HepG2 (cell line): ENCODE data around the gene SPRR2G. TPM values are rescaled to one million over a fixed set of nuclear protein-coding genes. Genes with fewer than 3 reads are reported as not detected.
"Not testable (repeated sequence)": the region's sequence is repeated elsewhere in the genome, so short reads cannot be mapped to it uniquely, and the experiment has no call there.

Experiments
- ATAC-seq: fragments of 200-7000 bp; cut with Tn5 transposase; 3 replicates; pipeline ENCODE4 v1.9.1; 2020; ENCODE audit warnings: mild to moderate bottlenecking, moderate library complexity
- BruUV-seq: library from RNA; stranded (reverse); fragments of 400-500 nt; replicated peaks from 2 replicates; lab custom pipeline; 2021; lab: Mats Ljungman, UMichigan
- CTCF ChIA-PET: fragments of 300-600 bp; formaldehyde crosslinking; extraction: SDS; loops from one replicate; lab custom pipeline; 2021; ENCODE audit warnings: low total read pairs, inconsistent platforms, low intra/inter-chr PET ratio; lab: Yijun Ruan, JAX
- POLR2A ChIA-PET: fragments of 350-600 bp; sonication (Branson Sonifier 250); formaldehyde crosslinking; loops from one replicate; lab custom pipeline; 2020; ENCODE audit warnings: antibody characterized with exemption, inconsistent platforms; lab: Yijun Ruan, JAX
- DNase-seq: peaks from one replicate; pipeline ENCODE4 v3.0.0-alpha.2; 2015; ENCODE audit warnings: low spot score
- FAIRE-seq: peaks from 3 replicates; lab custom pipeline; 2011; peaks lifted over from hg19 to GRCh38; lab: Jason Lieb, UNC
- H2AFZ ChIP-seq: one replicate; pipeline ENCODE4 v1.6.1; 2011; ENCODE audit warnings: low read length, inconsistent platforms
- H3K27ac ChIP-seq: fragments of 300-600 bp; 3 replicates; pipeline ENCODE4 v1.8.0; 2011; ENCODE audit warnings: mixed run types, mild to moderate bottlenecking, mixed read lengths, low read length, inconsistent platforms; ENCODE audit not compliant: insufficient read depth; ENCODE audit errors: extremely low read length
- H3K27me3 ChIP-seq, 2 experiments: fragments of 200-600 bp in 1 of 2; 2 replicates in 1 of 2; 3 replicates in 1 of 2; pipeline versions ENCODE4 v1.6.0 to v1.8.0; 2011; ENCODE audit warnings: low read length in 2 of 2, mild to moderate bottlenecking in 2 of 2, moderate library complexity in 2 of 2, inconsistent platforms in 1 of 2; ENCODE audit not compliant: insufficient read depth in 2 of 2, control insufficient read depth in 1 of 2
- H3K36me3 ChIP-seq, 2 experiments: fragments of 200-600 bp in 1 of 2; replicated peaks in 1 of 2; 2 replicates in 1 of 2; 3 replicates in 1 of 2; pipeline versions ENCODE4 v1.5.1 to v1.8.0; 2011; ENCODE audit warnings: low read length in 2 of 2, inconsistent platforms in 1 of 2; ENCODE audit not compliant: insufficient read depth in 2 of 2, control insufficient read depth in 1 of 2
- H3K4me1 ChIP-seq: 2 replicates; pipeline ENCODE4 v1.5.1; 2012; ENCODE audit warnings: low read length, inconsistent platforms; ENCODE audit not compliant: insufficient read depth
- H3K4me2 ChIP-seq: 2 replicates; pipeline ENCODE4 v1.6.0; 2011; ENCODE audit warnings: low read depth, low read length, inconsistent platforms
- H3K4me3 ChIP-seq, 3 experiments: fragments of 200-600 bp in 1 of 3; sonication (generic), shearing (Covaris generic) in 1 of 3; replicated peaks in 1 of 3; 2 replicates each; pipeline ENCODE4 v1.5.1; 2011 to 2016; ENCODE audit warnings: low read length in 3 of 3, inconsistent platforms in 2 of 3, low read depth in 2 of 3, mild to moderate bottlenecking in 2 of 3, control low read depth in 1 of 3, mixed read lengths in 1 of 3; ENCODE audit not compliant: insufficient read depth in 1 of 3
- H3K79me2 ChIP-seq: one replicate; pipeline ENCODE4 v1.6.1; 2011; ENCODE audit warnings: low read length, inconsistent platforms; ENCODE audit not compliant: insufficient read depth
- H3K9ac ChIP-seq: 2 replicates; pipeline ENCODE4 v1.6.0; 2011; ENCODE audit warnings: mild to moderate bottlenecking, low read depth, low read length, inconsistent platforms; ENCODE audit not compliant: insufficient read depth
- H3K9me3 ChIP-seq: 2 replicates; pipeline ENCODE4 v1.5.1; 2012; ENCODE audit warnings: mild to moderate bottlenecking, low read length
- H4K20me1 ChIP-seq: 2 replicates; pipeline ENCODE4 v1.6.0; 2011; ENCODE audit warnings: inconsistent platforms, mild to moderate bottlenecking, low read length, moderate library complexity; ENCODE audit not compliant: insufficient read depth
- AKNA ChIP-seq: sonication (generic); formaldehyde crosslinking; IDR thresholded peaks from 2 replicates; pipeline ENCODE4 v1.4.0; 2020; ENCODE audit warnings: missing genetic modification reagents, borderline replicate concordance
- KAT8 ChIP-seq: IDR thresholded peaks from 2 replicates; pipeline ENCODE4 v1.6.1; 2016; ENCODE audit warnings: missing genetic modification reagents, missing compliant biosample characterization
- MYPOP ChIP-seq: sonication (generic); formaldehyde crosslinking; IDR thresholded peaks from 2 replicates; pipeline ENCODE4 v1.8.1; 2023; ENCODE audit warnings: mild to moderate bottlenecking, moderate library complexity, missing genetic modification reagents
- NFYB ChIP-seq: sonication (generic); formaldehyde crosslinking; IDR thresholded peaks from 2 replicates; pipeline ENCODE4 v1.4.0; 2020; ENCODE audit warnings: missing genetic modification reagents
- RAD21 ChIP-seq: fragments of 450-650 bp; formaldehyde crosslinking; IDR thresholded peaks from 2 replicates; pipeline ENCODE4 v1.5.0; 2020; ENCODE audit warnings: mild to moderate bottlenecking
- SMAD1 ChIP-seq: sonication (generic); formaldehyde crosslinking; IDR thresholded peaks from 2 replicates; pipeline ENCODE4 v1.4.0; 2020; ENCODE audit warnings: missing genetic modification reagents, low read depth, mild to moderate bottlenecking, borderline replicate concordance
- ZXDC ChIP-seq: sonication (generic); formaldehyde crosslinking; IDR thresholded peaks from 2 replicates; pipeline ENCODE4 v1.5.0; 2020; ENCODE audit warnings: mild to moderate bottlenecking, missing genetic modification reagents
- WGBS: methylation state at CpG from one replicate; pipeline ENCODE4 v1.1.6; 2017; ENCODE audit warnings: low lambda C conversion rate; 5-methylcytosine and 5-hydroxymethylcytosine counted together
- in situ Hi-C: cut with HindIII; loops from 2 replicates; pipeline ENCODE4 v1.10.0; 2017; ENCODE audit warnings: low pct_unique_long_range_greater_than_20kb; ENCODE audit not compliant: extremely low pct_ligation_motif_present
- intact Hi-C: fragments of 100-400 bp; cut with micrococcal nuclease; formaldehyde crosslinking; loops from one replicate; pipeline ENCODE4 v1.10.0; 2022; ENCODE audit not compliant: unreplicated experiment
- polyA plus RNA-seq, 8 experiments: library from polyadenylated mRNA; depleted of rRNA in 3 of 8; stranded (reverse) in 7 of 8; unstranded in 1 of 8; fragments of >200 nt; fragmentation: Illumina TruSeq in 4 of 8; extraction: Trizol in 4 of 8; gene quantifications; 2 replicates each; pipeline versions ENCODE4 v1.2.1 to v1.2.3, GENCODE V29; 2011 to 2016; ENCODE audit warnings: low read depth in 4 of 8, missing spikeins in 1 of 8, mixed read lengths in 1 of 8; ENCODE audit not compliant: insufficient read depth in 1 of 8
- total RNA-seq, 5 experiments: library from RNA; depleted of rRNA; stranded (reverse); fragments of >200 nt; fragmentation: Illumina TruSeq; extraction: Trizol; gene quantifications; 2 replicates each; pipeline ENCODE4 v1.2.3, GENCODE V29; 2016; ENCODE audit warnings: low read depth in 1 of 5
- TF ChIP-seq, protein P1 (sequence below): sonication (generic); formaldehyde crosslinking; IDR thresholded peaks from 2 replicates; pipeline ENCODE4 v1.5.1; 2020; ENCODE audit warnings: mild to moderate bottlenecking, moderate library complexity, missing genetic modification reagents

Gene SPRR2G
- total and polyA plus RNA-seq, 2 of the 13 experiments (the other 11 are each of a cell fraction or from before 2014, with no cell fraction given) = not detected

DNA sequence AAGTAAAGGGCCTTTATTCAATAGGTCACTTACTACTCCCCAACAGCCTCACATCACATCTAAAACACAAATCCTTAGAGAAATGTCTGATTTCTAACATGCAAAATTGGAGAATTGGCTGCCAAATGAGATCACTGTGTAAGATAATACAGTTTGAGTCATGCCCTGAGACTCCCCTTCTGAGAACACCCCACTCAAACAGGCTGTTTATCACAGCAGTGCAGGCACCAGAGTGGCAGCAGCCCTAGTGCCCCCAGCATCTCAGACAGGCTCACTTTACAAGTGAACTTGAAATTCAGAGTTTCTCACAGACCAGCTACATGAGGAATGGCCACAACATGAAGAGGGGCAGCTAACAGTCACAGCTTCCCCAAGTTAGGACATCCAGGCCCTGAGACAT lies 35.4 kb downstream of the SPRR2G start:
- H3K36me3 ChIP-seq, CTCF ChIA-PET, in situ Hi-C loops, DNase-seq, H3K4me1 ChIP-seq, H3K4me2 ChIP-seq, H4K20me1 ChIP-seq, H3K79me2 ChIP-seq, H2AFZ ChIP-seq, intact Hi-C loops, POLR2A ChIA-PET, ATAC-seq, H3K27me3 ChIP-seq, H3K9me3 ChIP-seq, BruUV-seq, H3K9ac ChIP-seq, FAIRE-seq, H3K27ac ChIP-seq, H3K4me3 ChIP-seq: not testable (repeated sequence)

GRCh38 chr1:153113416-153113815 lies 37.3 kb downstream of the SPRR2G start, which contains the start of gene SPRR2F:
Gene SPRR2F, minus strand, starts transcription at chr1:153113516. Its CDS starts 783 bp downstream, at chr1:153112733.
- CTCF ChIA-PET = no interaction called here
- no peaks in the 10 kb centered on the region for H3K9me3 ChIP-seq
- no peaks in the 10 kb centered on the region for H3K79me2 ChIP-seq
- no peak for ATAC-seq
- no peak within 1 kb of the TSS for H3K9ac ChIP-seq
- intact Hi-C loops (no loop called here), in situ Hi-C loops (no loop called here)
- no peak within 1 kb of the TSS for H3K27ac ChIP-seq
- H2AFZ ChIP-seq = no peak within 1 kb of the TSS
- H4K20me1 ChIP-seq = no peaks in the 10 kb centered on the region
- BruUV-seq = no TSS peak
- no peak for FAIRE-seq
- H3K4me2 ChIP-seq = no peak within 1 kb of the TSS
- no peak for DNase-seq
- H3K36me3 ChIP-seq = no peaks in the 10 kb centered on the region
- no peaks in the 10 kb centered on the region for H3K27me3 ChIP-seq
- 4% methylated on average over 3 of the region's 3 CpGs for WGBS
- H3K4me1 ChIP-seq = no peaks in the 10 kb centered on the region
- POLR2A ChIA-PET = no interaction called here
- H3K4me3 ChIP-seq = no peak within 1 kb of the TSS
- TF ChIP-seq MYPOP = no peak
- TF ChIP-seq RAD21 (CRISPR knock-in tag) = no peak
- TF ChIP-seq SMAD1 (CRISPR knock-in tag) = no peak
- no peak for TF ChIP-seq NFYB (CRISPR knock-in tag)
- TF ChIP-seq ZXDC = no peak
- TF ChIP-seq, protein P1, sequence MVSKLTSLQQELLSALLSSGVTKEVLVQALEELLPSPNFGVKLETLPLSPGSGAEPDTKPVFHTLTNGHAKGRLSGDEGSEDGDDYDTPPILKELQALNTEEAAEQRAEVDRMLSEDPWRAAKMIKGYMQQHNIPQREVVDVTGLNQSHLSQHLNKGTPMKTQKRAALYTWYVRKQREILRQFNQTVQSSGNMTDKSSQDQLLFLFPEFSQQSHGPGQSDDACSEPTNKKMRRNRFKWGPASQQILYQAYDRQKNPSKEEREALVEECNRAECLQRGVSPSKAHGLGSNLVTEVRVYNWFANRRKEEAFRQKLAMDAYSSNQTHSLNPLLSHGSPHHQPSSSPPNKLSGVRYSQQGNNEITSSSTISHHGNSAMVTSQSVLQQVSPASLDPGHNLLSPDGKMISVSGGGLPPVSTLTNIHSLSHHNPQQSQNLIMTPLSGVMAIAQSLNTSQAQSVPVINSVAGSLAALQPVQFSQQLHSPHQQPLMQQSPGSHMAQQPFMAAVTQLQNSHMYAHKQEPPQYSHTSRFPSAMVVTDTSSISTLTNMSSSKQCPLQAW (CRISPR knock-in tag) = no peak
- no peak for TF ChIP-seq AKNA (CRISPR knock-in tag)
- no peak for TF ChIP-seq KAT8 (CRISPR knock-in tag)
